Superior temporal gyrus (tissue), 1 donor: ENCODE results near the gene FNDC3B.

Source experiments
- DNase-seq: peaks from one replicate; pipeline ENCODE4 v3.0.0-alpha.2; 2016; ENCODE audit errors: extremely low spot score

FNDC3B gene

GRCh38 chr3:172187511-172187910 is 148.1 kb downstream of the FNDC3B start:
- no peak for DNase-seq

GRCh38 chr3:172188511-172188910 is 149.1 kb downstream of the FNDC3B start:
- no peak for DNase-seq

- DNase-seq, result no peak
Observed at GRCh38 chr3:172189213-172189612, 149.8 kb downstream of the FNDC3B start.

DNA sequence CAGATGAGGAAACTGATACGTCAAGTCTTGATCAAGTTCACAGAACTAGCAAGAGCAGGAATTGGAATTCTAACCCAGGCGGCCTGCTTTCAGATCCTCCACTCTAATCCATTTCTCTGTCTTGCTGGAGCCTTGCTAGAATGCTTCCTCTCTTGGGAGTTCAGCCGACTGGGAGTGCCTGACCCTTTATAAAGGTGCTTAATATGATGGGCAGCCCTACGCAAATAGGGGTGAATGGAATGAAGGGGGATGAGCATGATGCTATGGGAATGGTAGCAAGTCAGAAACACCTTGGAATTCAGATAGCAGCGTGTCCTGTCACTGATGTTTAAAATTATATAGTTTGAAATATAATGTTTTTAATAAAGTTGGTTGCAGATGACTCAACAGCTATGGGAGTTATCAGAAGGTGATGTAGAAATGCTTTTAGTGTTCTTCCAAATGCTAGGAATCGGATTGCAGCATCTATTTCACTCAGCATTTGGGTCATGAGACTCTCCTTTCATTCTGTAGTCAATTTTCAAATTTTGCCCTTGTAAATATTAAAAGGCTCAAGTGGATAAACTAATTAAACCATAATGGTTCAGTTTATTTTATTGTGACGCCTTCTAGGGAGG is 150.7 kb downstream of the FNDC3B start:
- no peak for DNase-seq

DNA sequence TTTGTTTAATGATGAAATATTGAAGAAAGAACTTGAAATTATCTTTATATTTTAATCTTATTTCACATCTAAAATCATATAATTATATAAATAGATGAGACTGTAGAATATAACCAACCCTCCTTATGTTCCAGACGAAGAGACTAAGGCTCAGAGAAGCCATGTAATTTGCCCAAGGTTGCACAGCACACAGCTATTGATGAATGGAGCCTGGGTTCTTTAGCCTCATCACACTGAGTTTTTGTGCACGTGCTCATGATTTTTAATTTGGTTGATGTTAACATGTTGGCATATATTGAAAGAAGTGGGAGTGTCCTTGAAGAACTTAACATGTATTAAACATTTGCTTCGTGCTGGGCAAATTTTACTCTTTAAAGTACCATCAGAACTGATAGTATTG is 151.6 kb downstream of the FNDC3B start:
- DNase-seq, result no peak

- no peak for DNase-seq
Observed at GRCh38 chr3:172191629-172192028, 152.3 kb downstream of the FNDC3B start.

GRCh38 chr3:172192830-172193415 is 153.5 kb downstream of the FNDC3B start:
- no peak for DNase-seq

- DNase-seq, result no peak
Observed at GRCh38 chr3:172193436-172193835, 154.1 kb downstream of the FNDC3B start.

GRCh38 chr3:172194702-172195406 is 155.5 kb downstream of the FNDC3B start:
- no peak for DNase-seq

- no peak for DNase-seq
Observed at GRCh38 chr3:172195407-172195754, 156.0 kb downstream of the FNDC3B start.

- no peak for DNase-seq
Observed at GRCh38 chr3:172197344-172197743, 158.0 kb downstream of the FNDC3B start.

DNA sequence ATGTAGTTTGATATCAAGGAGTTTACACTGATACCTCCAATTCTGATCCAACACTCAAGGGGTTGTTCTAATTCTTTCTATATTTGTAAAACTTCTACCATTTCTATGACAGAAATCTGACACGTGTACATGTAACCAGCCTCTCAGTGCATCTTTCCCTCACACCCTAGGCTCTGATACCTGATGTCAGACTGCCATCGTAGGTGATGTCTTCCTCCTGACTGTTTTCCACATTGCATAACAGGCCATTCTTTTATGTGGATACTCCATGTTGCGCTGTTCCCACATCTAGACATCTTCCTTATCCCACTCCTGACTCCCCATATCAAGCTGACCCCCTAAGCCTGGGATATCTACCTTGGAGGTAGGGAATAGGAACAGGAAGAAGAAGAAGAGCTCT is 159.1 kb downstream of the FNDC3B start:
- DNase-seq, result no peak

GRCh38 chr3:172199850-172200369 is 160.5 kb downstream of the FNDC3B start:
- no peak for DNase-seq

- no peak for DNase-seq
Observed at GRCh38 chr3:172201136-172201869, 161.9 kb downstream of the FNDC3B start.

GRCh38 chr3:172201870-172202236 is 162.5 kb downstream of the FNDC3B start:
- DNase-seq, result no peak

DNA sequence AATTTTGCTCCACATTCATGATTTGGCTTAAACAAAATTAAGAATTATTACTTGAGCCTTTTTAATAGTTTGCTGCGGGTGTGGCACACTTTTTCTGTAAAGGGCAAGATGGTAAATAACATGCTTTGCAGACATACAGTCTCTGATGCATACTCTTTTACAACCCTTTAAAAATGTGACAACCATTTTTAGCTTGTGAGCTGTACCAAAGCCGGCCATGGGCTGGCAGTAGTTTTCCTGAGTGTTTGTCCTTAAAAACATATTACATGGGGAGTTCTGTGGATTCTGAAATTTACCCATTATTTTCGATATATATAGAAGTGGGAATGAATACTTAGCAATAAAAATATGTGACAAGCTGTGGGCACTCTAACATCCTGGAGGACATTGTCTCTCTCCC is 163.4 kb downstream of the FNDC3B start:
- DNase-seq, result no peak

DNA sequence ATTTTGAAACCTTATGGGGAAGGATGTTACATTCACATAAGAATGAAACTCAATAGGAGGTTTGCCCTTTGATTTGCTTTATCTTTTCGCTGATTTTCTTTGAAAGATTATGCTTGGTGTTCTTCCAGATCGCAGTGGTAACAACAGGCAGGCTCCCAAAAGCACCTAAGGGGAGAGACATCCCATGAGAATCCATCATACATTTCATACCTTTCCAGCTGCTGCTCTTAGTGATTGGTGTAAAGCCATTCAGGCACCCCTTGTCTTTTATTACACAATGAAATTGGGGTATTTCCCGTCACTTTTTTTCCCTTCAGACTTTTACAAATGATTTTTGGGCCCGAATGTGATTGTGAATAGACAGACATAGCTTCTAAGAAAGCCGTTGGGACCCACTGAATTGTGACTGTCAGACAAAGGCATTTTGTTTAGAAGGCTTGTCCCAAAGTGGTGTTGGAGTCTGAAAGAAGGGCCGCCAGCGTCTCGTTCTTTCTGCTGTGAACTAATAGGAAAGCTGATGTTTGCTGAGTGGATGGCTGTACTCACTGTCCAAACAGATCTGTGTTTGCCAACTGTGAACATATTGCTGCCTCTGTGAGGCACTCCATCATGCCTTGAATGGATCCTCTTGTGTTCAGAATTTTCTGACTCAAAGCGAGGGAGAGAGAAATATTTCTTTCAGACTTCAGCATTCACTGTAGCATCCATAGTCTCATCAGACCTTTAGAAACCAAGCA is 164.3 kb downstream of the FNDC3B start:
- peak; percentile 89 for DNase-seq

DNA sequence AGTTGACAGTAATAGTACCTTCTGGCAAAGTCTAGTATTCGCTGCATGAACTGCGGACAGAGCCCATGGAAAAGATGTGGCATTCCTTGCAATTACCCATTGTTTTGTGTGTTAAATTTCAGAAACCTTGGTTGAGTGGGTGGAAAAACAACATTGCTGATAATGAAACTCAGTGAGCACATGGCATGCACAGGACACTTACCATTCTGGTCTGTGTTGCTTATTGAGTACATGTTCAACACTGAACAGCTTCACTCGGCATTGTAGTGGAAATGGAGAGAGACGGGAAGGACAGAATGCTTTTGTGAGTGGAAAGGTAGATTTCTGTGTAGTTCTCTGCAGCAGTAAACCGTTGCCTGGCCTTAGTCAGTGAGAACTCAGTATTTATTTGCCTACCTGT is 165.3 kb downstream of the FNDC3B start:
- DNase-seq, result no peak

DNA sequence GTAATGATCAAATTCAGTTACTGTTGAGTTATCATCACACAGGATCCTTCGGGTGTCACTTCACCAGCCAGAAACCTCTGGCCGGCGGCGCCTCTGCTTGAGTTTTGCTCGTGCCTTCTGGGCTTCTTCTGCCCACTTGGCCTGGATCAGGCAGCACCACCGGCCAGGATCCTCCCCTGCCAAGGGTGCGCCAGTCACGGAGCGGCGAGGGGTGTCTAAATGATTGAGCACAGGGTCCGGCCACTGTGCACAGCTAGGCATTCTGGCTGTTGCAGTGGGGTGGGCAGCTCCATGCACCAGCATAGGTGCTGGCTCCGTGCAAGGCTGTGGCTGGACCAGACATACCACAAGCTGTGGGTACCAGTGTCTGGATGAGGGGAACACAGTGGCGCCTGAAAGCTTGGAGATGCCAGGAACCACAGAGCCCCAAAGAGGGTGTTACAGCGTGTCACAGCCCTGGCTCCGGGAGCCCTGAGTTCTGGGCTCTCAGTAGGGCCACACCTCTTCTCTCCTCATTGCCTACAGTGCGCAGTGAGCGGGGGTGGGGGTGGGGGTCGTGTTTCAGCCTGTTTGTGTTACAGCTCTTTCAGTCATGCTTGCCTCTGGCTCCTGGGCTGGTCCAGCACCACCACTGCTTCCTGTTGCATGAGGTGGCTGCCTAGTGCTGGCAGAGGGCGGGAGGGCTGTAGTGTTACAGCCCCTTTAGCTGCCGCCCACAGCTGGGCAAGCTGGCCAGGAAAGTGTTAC is 169.4 kb downstream of the FNDC3B start:
- DNase-seq, result no peak

- DNase-seq, result no peak
Observed at GRCh38 chr3:172209333-172210321, 170.2 kb downstream of the FNDC3B start.
